Testis (tissue), 2 donors: ENCODE measurements around the gene OR10H4.

Source experiments
- CTCF ChIP-seq, 3 experiments: fragments of 450-650 bp in 2 of 3; fragments of 200-600 bp in 1 of 3; sonication (generic) in 1 of 3; IDR thresholded peaks; one replicate each; pipeline ENCODE4 v1.5.1; 2016 to 2019; ENCODE audit warnings: antibody characterized with exemption in 3 of 3, mild to moderate bottlenecking in 2 of 3, moderate library complexity in 1 of 3
- POLR2A ChIP-seq: fragments of 450-650 bp; IDR thresholded peaks from one replicate; pipeline ENCODE4 v1.6.1; 2017; ENCODE audit warnings: antibody characterized with exemption, mild to moderate bottlenecking, moderate library complexity

GRCh38 chr19:15936173-15936572 lies 12.6 kb upstream of the OR10H4 start:
- TF ChIP-seq CTCF (IDR thresholded peaks at IDR 0.05) (no peak), POLR2A (no peak)
